ENCODE measurements around the gene ST7.
A peak's percentile ranks its signal among the peaks of the same experiment; 100 is the strongest.

The ST7 gene

GRCh38 chr7:117123311-117123926 is 170.1 kb downstream of the ST7 start:
- no peak for DNase-seq (ENCODE audit: low read depth in 4 of 4, low spot score in 1 of 4)

- DNase-seq (ENCODE audit: low read depth in 4 of 4, low spot score in 1 of 4): peak; percentile 24 to 54 (median 25)
Measured at GRCh38 chr7:117124591-117125220, 171.4 kb downstream of the ST7 start.

- no peak for DNase-seq (ENCODE audit: low read depth in 4 of 4, low spot score in 1 of 4)
Measured at GRCh38 chr7:117126676-117127075, 173.4 kb downstream of the ST7 start.

GRCh38 chr7:117127585-117128168 is 174.4 kb downstream of the ST7 start:
- DNase-seq (ENCODE audit: low read depth in 4 of 4, low spot score in 1 of 4): peak; percentile 8 to 26 (median 18)

GRCh38 chr7:117129521-117129955 is 176.2 kb downstream of the ST7 start:
- no peak for DNase-seq (ENCODE audit: low read depth in 4 of 4, low spot score in 1 of 4)

- DNase-seq (ENCODE audit: low read depth in 4 of 4, low spot score in 1 of 4): no peak
Measured at GRCh38 chr7:117130262-117130661, 177.0 kb downstream of the ST7 start.

- DNase-seq (ENCODE audit: low read depth in 4 of 4, low spot score in 1 of 4): no peak
Measured at GRCh38 chr7:117132321-117133120, 179.2 kb downstream of the ST7 start.

- no peak for DNase-seq (ENCODE audit: low read depth in 4 of 4, low spot score in 1 of 4)
Measured at GRCh38 chr7:117133125-117133524, 179.8 kb downstream of the ST7 start.

GRCh38 chr7:117134411-117134810 is 181.1 kb downstream of the ST7 start:
- no peak for DNase-seq (ENCODE audit: low read depth in 4 of 4, low spot score in 1 of 4)

- DNase-seq (ENCODE audit: low read depth in 4 of 4, low spot score in 1 of 4): no peak
Measured at GRCh38 chr7:117134889-117135552, 181.7 kb downstream of the ST7 start.

- DNase-seq (ENCODE audit: low read depth in 4 of 4, low spot score in 1 of 4): no peak
Measured at GRCh38 chr7:117135553-117135891, 182.2 kb downstream of the ST7 start.

GRCh38 chr7:117137868-117138267 is 184.6 kb downstream of the ST7 start:
- DNase-seq (ENCODE audit: low read depth in 4 of 4, low spot score in 1 of 4): no peak

GRCh38 chr7:117138495-117138894 is 185.2 kb downstream of the ST7 start:
- DNase-seq (ENCODE audit: low read depth in 4 of 4, low spot score in 1 of 4): no peak

- DNase-seq (ENCODE audit: low read depth in 4 of 4, low spot score in 1 of 4): no peak
Measured at GRCh38 chr7:117138981-117139380, 185.7 kb downstream of the ST7 start.

- no peak for DNase-seq (ENCODE audit: low read depth in 4 of 4, low spot score in 1 of 4)
Measured at GRCh38 chr7:117139397-117139984, 186.2 kb downstream of the ST7 start.

GRCh38 chr7:117140921-117141320 is 187.6 kb downstream of the ST7 start:
- DNase-seq (ENCODE audit: low read depth in 4 of 4, low spot score in 1 of 4): no peak

GRCh38 chr7:117143066-117143465 is 189.8 kb downstream of the ST7 start:
- DNase-seq (ENCODE audit: low read depth in 4 of 4, low spot score in 1 of 4): no peak

GRCh38 chr7:117143580-117143979 is 190.3 kb downstream of the ST7 start:
- no peak for DNase-seq (ENCODE audit: low read depth in 4 of 4, low spot score in 1 of 4)

- DNase-seq (ENCODE audit: low read depth in 4 of 4, low spot score in 1 of 4): no peak
Measured at GRCh38 chr7:117145333-117145732, 192.0 kb downstream of the ST7 start.

- DNase-seq (ENCODE audit: low read depth in 4 of 4, low spot score in 1 of 4): no peak
Measured at GRCh38 chr7:117146059-117146458, 192.8 kb downstream of the ST7 start.

GRCh38 chr7:117146511-117146910 is 193.2 kb downstream of the ST7 start:
- DNase-seq (ENCODE audit: low read depth in 4 of 4, low spot score in 1 of 4): no peak
